Activated T-cell treated with anti-CD3 and anti-CD28 coated beads, Interleukin-2, amount 50 U/mL, for 72 hours (primary cell): ENCODE measurements around the gene LAMC3. TPM values are rescaled to one million over a fixed set of nuclear protein-coding genes. Genes with fewer than 3 reads are reported as not detected.
"Not testable (repeated sequence)": the region's sequence is repeated elsewhere in the genome, so short reads cannot be mapped to it uniquely, and the experiment has no call there.

Source experiments
- ATAC-seq, 2 donors: fragments of 150-1000 bp; cut with Tn5 transposase; replicated peaks in 1 of 2; 2 replicates each; pipeline ENCODE4 v1.10.0; 2021; ENCODE audit warnings: moderate library complexity in 2 of 2, mild to moderate bottlenecking in 1 of 2
- DNase-seq, 2 donors: peaks; one replicate each; pipeline ENCODE4 v3.0.0; 2021 to 2022; ENCODE audit warnings: mixed read lengths in 1 of 2
- H3K27ac Mint-ChIP-seq: one replicate; pipeline ENCODE4 v1.8.0; 2022; ENCODE audit warnings: mild to moderate bottlenecking, moderate library complexity, mixed read lengths
- H3K27me3 Mint-ChIP-seq: one replicate; pipeline ENCODE4 v1.8.0; 2022; ENCODE audit warnings: low read depth, mixed read lengths
- H3K36me3 Mint-ChIP-seq, 2 donors: one replicate each; pipeline ENCODE4 v1.8.0; 2022; ENCODE audit warnings: mixed read lengths in 2 of 2, mild to moderate bottlenecking in 1 of 2; ENCODE audit not compliant: insufficient read depth in 2 of 2
- H3K4me1 Mint-ChIP-seq: one replicate; pipeline ENCODE4 v1.8.0; 2022; ENCODE audit warnings: low read depth, mixed read lengths
- H3K4me3 Mint-ChIP-seq, 2 donors: one replicate each; pipeline ENCODE4 v1.8.0; 2022; ENCODE audit warnings: mild to moderate bottlenecking in 2 of 2, mixed read lengths in 2 of 2, moderate library complexity in 2 of 2
- H3K9me3 Mint-ChIP-seq, 2 donors: one replicate each; pipeline ENCODE4 v1.8.0; 2022; ENCODE audit warnings: mixed read lengths in 2 of 2
- total RNA-seq, 2 donors: library from RNA; stranded (reverse); gene quantifications; one replicate each; pipeline ENCODE4 v1.2.3, GENCODE V29; 2022

LAMC3 gene
- total RNA-seq, 2 donors from 2014 or later = 0.65 to 0.74 TPM

GRCh38 chr9:131112374-131113154 lies 103.6 kb downstream of the LAMC3 start:
- DNase-seq (no peak), ATAC-seq (no peak)
- H3K4me3 Mint-ChIP-seq = no peak overlapping the region
- no peaks in the 10 kb centered on the region for H3K4me1 Mint-ChIP-seq
- H3K9me3 Mint-ChIP-seq = no peaks in the 10 kb centered on the region
- no peak overlapping the region for H3K27ac Mint-ChIP-seq
- peaks cover 10% of the 10 kb centered on the region for H3K27me3 Mint-ChIP-seq
- H3K36me3 Mint-ChIP-seq = no peaks in the 10 kb centered on the region

GRCh38 chr9:131113655-131114054 lies 104.7 kb downstream of the LAMC3 start:
- no peak for ATAC-seq
- Mint-ChIP-seq H3K27ac (no peak overlapping the region), H3K36me3 (no peaks in the 10 kb centered on the region), H3K4me1 (no peaks in the 10 kb centered on the region), H3K9me3 (no peaks in the 10 kb centered on the region), H3K27me3 (peaks cover 10% of the 10 kb centered on the region), H3K4me3 (no peak overlapping the region)
- no peak for DNase-seq

GRCh38 chr9:131114084-131114535 lies 105.1 kb downstream of the LAMC3 start:
- no peak overlapping the region for H3K27ac Mint-ChIP-seq
- no peaks in the 10 kb centered on the region for H3K4me1 Mint-ChIP-seq
- ATAC-seq (no peak), DNase-seq (no peak)
- H3K36me3 Mint-ChIP-seq = no peaks in the 10 kb centered on the region
- H3K27me3 Mint-ChIP-seq = peaks cover 10% of the 10 kb centered on the region
- H3K9me3 Mint-ChIP-seq = no peaks in the 10 kb centered on the region
- H3K4me3 Mint-ChIP-seq = no peak overlapping the region

GRCh38 chr9:131115360-131115742 lies 106.4 kb downstream of the LAMC3 start:
- not testable (repeated sequence) for DNase-seq, ATAC-seq, H3K9me3 Mint-ChIP-seq, H3K4me1 Mint-ChIP-seq, H3K27ac Mint-ChIP-seq, H3K36me3 Mint-ChIP-seq, H3K4me3 Mint-ChIP-seq
- peaks cover 10% of the 10 kb centered on the region for H3K27me3 Mint-ChIP-seq

GRCh38 chr9:131116281-131117120 lies 107.5 kb downstream of the LAMC3 start:
- Mint-ChIP-seq H3K4me3 (no peak overlapping the region), H3K27ac (no peak overlapping the region), H3K27me3 (peaks cover 10% of the 10 kb centered on the region), H3K4me1 (no peaks in the 10 kb centered on the region), H3K36me3 (no peaks in the 10 kb centered on the region), H3K9me3 (no peaks in the 10 kb centered on the region)
- DNase-seq = no peak
- ATAC-seq = no peak

- ATAC-seq (no peak), DNase-seq (no peak)
- no peak overlapping the region for H3K4me3 Mint-ChIP-seq
- H3K9me3 Mint-ChIP-seq = no peaks in the 10 kb centered on the region
- no peaks in the 10 kb centered on the region for H3K36me3 Mint-ChIP-seq
- H3K27ac Mint-ChIP-seq = no peak overlapping the region
- no peaks in the 10 kb centered on the region for H3K4me1 Mint-ChIP-seq
- H3K27me3 Mint-ChIP-seq = peaks cover 10% of the 10 kb centered on the region
Measured at GRCh38 chr9:131117121-131117761, 108.3 kb downstream of the LAMC3 start.

- no peaks in the 10 kb centered on the region for H3K36me3 Mint-ChIP-seq
- ATAC-seq (no peak), DNase-seq (no peak)
- H3K4me3 Mint-ChIP-seq = no peak overlapping the region
- H3K27me3 Mint-ChIP-seq = peaks cover 10% of the 10 kb centered on the region
- H3K27ac Mint-ChIP-seq = no peak overlapping the region
- no peaks in the 10 kb centered on the region for H3K9me3 Mint-ChIP-seq
- H3K4me1 Mint-ChIP-seq = no peaks in the 10 kb centered on the region
Measured at GRCh38 chr9:131117762-131118145, 108.8 kb downstream of the LAMC3 start.

GRCh38 chr9:131119600-131119999 lies 110.6 kb downstream of the LAMC3 start:
- no peak overlapping the region for H3K4me3 Mint-ChIP-seq
- peaks cover 10% of the 10 kb centered on the region for H3K27me3 Mint-ChIP-seq
- H3K4me1 Mint-ChIP-seq = peaks cover 3% of the 10 kb centered on the region
- no peaks in the 10 kb centered on the region for H3K36me3 Mint-ChIP-seq
- DNase-seq = no peak
- H3K9me3 Mint-ChIP-seq = no peaks in the 10 kb centered on the region
- no peak for ATAC-seq
- H3K27ac Mint-ChIP-seq = no peak overlapping the region

GRCh38 chr9:131120620-131121228 lies 111.8 kb downstream of the LAMC3 start:
- ATAC-seq = no peak
- Mint-ChIP-seq H3K27ac (no peak overlapping the region), H3K9me3 (no peaks in the 10 kb centered on the region), H3K36me3 (peaks cover 2 to 4% of the 10 kb centered on the region in 2 donors), H3K4me3 (no peak overlapping the region), H3K4me1 (peaks cover 9% of the 10 kb centered on the region), H3K27me3 (peaks cover 10% of the 10 kb centered on the region)
- DNase-seq = no peak

- DNase-seq (no peak), ATAC-seq (no peak)
- Mint-ChIP-seq H3K27ac (no peak overlapping the region), H3K4me3 (no peak overlapping the region), H3K36me3 (peaks cover 2 to 4% of the 10 kb centered on the region in 2 donors), H3K9me3 (no peaks in the 10 kb centered on the region), H3K4me1 (peaks cover 14% of the 10 kb centered on the region), H3K27me3 (peaks cover 10% of the 10 kb centered on the region)
Measured at GRCh38 chr9:131121346-131121745, 112.4 kb downstream of the LAMC3 start.

GRCh38 chr9:131122158-131122557 lies 113.2 kb downstream of the LAMC3 start:
- ATAC-seq = no peak
- Mint-ChIP-seq H3K4me1 (peaks cover 22% of the 10 kb centered on the region), H3K9me3 (no peaks in the 10 kb centered on the region)

GRCh38 chr9:131125038-131125287 lies 116.0 kb downstream of the LAMC3 start:
- H3K9me3 Mint-ChIP-seq = no peaks in the 10 kb centered on the region
- DNase-seq = no peak
- no peaks in the 10 kb centered on the region for H3K27me3 Mint-ChIP-seq
- H3K27ac Mint-ChIP-seq = peak overlapping the region; percentile 98
- H3K36me3 Mint-ChIP-seq = peaks cover 11 to 16% of the 10 kb centered on the region in 2 donors
- peaks cover 41% of the 10 kb centered on the region for H3K4me1 Mint-ChIP-seq
- ATAC-seq = no peak
- peak overlapping the region; percentile 96 to 98 for H3K4me3 Mint-ChIP-seq

More at GRCh38 chr9:131122158-131122557, 113.2 kb downstream of the LAMC3 start:
- H3K27me3 Mint-ChIP-seq = peaks cover 3% of the 10 kb centered on the region
- peaks cover 2 to 4% of the 10 kb centered on the region in 2 donors for H3K36me3 Mint-ChIP-seq
- DNase-seq = no peak
- H3K27ac Mint-ChIP-seq = no peak overlapping the region
- H3K4me3 Mint-ChIP-seq = no peak overlapping the region
